ENCODE data around the gene MCF2L2. TPM values are rescaled to one million over a fixed set of nuclear protein-coding genes. Genes with fewer than 3 reads are reported as not detected.

Gene MCF2L2
- total and polyA plus RNA-seq, 2 experiments from 2014 or later, result 6.7 to 14.6 TPM

DNA sequence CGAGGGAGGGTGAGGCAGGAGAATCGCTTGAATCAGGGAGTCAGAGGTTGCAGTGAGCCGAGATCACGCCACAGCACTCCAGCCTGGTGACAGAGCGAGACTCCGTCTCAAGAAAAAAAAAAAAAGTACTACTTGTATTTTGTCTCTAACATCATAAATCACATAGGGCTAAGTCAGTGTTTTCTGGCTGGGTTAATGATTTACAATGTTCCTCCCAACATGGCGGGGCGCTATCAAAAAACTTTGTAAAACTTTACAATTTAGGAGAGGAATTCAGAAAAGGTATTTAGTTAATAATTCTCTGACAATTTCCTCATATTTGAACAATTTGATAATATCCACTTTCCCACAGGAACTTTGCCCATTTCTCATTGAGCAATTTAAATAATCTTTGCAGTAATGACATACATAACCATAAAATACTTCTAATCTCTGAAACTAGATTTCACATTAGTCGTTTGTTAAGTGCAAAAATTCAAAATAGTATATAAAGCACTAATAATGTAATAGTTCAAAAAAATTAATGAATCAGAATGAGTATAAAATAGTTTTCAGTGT lies 202.0 kb downstream of the MCF2L2 start:
- ATAC-seq, result no peak
- Mint-ChIP-seq H3K9me3 (no peaks in the 10 kb centered on the region), H3K36me3 (ENCODE audit: low read depth) (no peaks in the 10 kb centered on the region), H3K4me3 (no peak overlapping the region), H3K27ac (no peak overlapping the region), H3K4me1 (no peaks in the 10 kb centered on the region), H3K27me3 (ENCODE audit: insufficient read depth, low read depth, poor library complexity) (no peaks in the 10 kb centered on the region)
- Histone ChIP-seq H3K36me3 (ENCODE audit: insufficient read depth) (no peaks in the 10 kb centered on the region), H3K4me2 (no peak overlapping the region), H3K4me3 (no peak overlapping the region), H3K27me3 (ENCODE audit: insufficient read depth) (no peaks in the 10 kb centered on the region), H4K20me1 (replicated peaks; ENCODE audit: insufficient read depth) (no peaks in the 10 kb centered on the region), H3K9me2 (ENCODE audit: insufficient read depth) (no peaks in the 10 kb centered on the region), H3K79me2 (replicated peaks; ENCODE audit: insufficient read depth) (no peaks in the 10 kb centered on the region), H3K27ac (ENCODE audit: low read depth) (no peak overlapping the region), H2AFZ (no peak overlapping the region), H3F3A (replicated peaks; ENCODE audit: low read depth) (no peaks in the 10 kb centered on the region), H3K4me1 (ENCODE audit: insufficient read depth) (no peaks in the 10 kb centered on the region)
- TF ChIP-seq NANOG (IDR thresholded peaks at IDR 0.05; ENCODE audit: borderline replicate concordance) (no peak), STAT1 (IDR thresholded peaks at IDR 0.05; ENCODE audit: unreplicated experiment) (no peak), ZNF331 (CRISPR knock-in tag; IDR thresholded peaks at IDR 0.05; ENCODE audit: low read depth) (no peak), ZNF114 (CRISPR knock-in tag; IDR thresholded peaks at IDR 0.05) (no peak), CREB1 (CRISPR knock-in tag; IDR thresholded peaks at IDR 0.05; ENCODE audit: low read depth) (no peak), POLR2AphosphoS5 (IDR thresholded peaks at IDR 0.05; ENCODE audit: low read depth) (no peak)
- TF ChIP-seq, protein P1, sequence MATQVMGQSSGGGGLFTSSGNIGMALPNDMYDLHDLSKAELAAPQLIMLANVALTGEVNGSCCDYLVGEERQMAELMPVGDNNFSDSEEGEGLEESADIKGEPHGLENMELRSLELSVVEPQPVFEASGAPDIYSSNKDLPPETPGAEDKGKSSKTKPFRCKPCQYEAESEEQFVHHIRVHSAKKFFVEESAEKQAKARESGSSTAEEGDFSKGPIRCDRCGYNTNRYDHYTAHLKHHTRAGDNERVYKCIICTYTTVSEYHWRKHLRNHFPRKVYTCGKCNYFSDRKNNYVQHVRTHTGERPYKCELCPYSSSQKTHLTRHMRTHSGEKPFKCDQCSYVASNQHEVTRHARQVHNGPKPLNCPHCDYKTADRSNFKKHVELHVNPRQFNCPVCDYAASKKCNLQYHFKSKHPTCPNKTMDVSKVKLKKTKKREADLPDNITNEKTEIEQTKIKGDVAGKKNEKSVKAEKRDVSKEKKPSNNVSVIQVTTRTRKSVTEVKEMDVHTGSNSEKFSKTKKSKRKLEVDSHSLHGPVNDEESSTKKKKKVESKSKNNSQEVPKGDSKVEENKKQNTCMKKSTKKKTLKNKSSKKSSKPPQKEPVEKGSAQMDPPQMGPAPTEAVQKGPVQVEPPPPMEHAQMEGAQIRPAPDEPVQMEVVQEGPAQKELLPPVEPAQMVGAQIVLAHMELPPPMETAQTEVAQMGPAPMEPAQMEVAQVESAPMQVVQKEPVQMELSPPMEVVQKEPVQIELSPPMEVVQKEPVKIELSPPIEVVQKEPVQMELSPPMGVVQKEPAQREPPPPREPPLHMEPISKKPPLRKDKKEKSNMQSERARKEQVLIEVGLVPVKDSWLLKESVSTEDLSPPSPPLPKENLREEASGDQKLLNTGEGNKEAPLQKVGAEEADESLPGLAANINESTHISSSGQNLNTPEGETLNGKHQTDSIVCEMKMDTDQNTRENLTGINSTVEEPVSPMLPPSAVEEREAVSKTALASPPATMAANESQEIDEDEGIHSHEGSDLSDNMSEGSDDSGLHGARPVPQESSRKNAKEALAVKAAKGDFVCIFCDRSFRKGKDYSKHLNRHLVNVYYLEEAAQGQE (IDR thresholded peaks at IDR 0.05; ENCODE audit: unreplicated experiment), result no peak
- TF ChIP-seq, protein P2, sequence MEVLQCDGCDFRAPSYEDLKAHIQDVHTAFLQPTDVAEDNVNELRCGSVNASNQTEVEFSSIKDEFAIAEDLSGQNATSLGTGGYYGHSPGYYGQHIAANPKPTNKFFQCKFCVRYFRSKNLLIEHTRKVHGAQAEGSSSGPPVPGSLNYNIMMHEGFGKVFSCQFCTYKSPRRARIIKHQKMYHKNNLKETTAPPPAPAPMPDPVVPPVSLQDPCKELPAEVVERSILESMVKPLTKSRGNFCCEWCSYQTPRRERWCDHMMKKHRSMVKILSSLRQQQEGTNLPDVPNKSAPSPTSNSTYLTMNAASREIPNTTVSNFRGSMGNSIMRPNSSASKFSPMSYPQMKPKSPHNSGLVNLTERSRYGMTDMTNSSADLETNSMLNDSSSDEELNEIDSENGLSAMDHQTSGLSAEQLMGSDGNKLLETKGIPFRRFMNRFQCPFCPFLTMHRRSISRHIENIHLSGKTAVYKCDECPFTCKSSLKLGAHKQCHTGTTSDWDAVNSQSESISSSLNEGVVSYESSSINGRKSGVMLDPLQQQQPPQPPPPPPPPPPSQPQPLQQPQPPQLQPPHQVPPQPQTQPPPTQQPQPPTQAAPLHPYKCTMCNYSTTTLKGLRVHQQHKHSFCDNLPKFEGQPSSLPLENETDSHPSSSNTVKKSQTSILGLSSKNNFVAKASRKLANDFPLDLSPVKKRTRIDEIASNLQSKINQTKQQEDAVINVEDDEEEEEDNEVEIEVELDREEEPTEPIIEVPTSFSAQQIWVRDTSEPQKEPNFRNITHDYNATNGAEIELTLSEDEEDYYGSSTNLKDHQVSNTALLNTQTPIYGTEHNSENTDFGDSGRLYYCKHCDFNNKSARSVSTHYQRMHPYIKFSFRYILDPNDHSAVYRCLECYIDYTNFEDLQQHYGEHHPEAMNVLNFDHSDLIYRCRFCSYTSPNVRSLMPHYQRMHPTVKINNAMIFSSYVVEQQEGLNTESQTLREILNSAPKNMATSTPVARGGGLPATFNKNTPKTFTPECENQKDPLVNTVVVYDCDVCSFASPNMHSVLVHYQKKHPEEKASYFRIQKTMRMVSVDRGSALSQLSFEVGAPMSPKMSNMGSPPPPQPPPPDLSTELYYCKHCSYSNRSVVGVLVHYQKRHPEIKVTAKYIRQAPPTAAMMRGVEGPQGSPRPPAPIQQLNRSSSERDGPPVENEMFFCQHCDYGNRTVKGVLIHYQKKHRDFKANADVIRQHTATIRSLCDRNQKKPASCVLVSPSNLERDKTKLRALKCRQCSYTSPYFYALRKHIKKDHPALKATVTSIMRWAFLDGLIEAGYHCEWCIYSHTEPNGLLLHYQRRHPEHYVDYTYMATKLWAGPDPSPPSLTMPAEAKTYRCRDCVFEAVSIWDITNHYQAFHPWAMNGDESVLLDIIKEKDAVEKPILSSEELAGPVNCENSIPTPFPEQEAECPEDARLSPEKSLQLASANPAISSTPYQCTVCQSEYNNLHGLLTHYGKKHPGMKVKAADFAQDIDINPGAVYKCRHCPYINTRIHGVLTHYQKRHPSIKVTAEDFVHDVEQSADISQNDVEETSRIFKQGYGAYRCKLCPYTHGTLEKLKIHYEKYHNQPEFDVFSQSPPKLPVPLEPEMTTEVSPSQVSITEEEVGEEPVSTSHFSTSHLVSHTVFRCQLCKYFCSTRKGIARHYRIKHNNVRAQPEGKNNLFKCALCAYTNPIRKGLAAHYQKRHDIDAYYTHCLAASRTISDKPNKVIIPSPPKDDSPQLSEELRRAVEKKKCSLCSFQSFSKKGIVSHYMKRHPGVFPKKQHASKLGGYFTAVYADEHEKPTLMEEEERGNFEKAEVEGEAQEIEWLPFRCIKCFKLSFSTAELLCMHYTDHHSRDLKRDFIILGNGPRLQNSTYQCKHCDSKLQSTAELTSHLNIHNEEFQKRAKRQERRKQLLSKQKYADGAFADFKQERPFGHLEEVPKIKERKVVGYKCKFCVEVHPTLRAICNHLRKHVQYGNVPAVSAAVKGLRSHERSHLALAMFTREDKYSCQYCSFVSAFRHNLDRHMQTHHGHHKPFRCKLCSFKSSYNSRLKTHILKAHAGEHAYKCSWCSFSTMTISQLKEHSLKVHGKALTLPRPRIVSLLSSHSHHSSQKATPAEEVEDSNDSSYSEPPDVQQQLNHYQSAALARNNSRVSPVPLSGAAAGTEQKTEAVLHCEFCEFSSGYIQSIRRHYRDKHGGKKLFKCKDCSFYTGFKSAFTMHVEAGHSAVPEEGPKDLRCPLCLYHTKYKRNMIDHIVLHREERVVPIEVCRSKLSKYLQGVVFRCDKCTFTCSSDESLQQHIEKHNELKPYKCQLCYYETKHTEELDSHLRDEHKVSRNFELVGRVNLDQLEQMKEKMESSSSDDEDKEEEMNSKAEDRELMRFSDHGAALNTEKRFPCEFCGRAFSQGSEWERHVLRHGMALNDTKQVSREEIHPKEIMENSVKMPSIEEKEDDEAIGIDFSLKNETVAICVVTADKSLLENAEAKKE (CRISPR knock-in tag; IDR thresholded peaks at IDR 0.05), result no peak
- TF ChIP-seq, protein P3, sequence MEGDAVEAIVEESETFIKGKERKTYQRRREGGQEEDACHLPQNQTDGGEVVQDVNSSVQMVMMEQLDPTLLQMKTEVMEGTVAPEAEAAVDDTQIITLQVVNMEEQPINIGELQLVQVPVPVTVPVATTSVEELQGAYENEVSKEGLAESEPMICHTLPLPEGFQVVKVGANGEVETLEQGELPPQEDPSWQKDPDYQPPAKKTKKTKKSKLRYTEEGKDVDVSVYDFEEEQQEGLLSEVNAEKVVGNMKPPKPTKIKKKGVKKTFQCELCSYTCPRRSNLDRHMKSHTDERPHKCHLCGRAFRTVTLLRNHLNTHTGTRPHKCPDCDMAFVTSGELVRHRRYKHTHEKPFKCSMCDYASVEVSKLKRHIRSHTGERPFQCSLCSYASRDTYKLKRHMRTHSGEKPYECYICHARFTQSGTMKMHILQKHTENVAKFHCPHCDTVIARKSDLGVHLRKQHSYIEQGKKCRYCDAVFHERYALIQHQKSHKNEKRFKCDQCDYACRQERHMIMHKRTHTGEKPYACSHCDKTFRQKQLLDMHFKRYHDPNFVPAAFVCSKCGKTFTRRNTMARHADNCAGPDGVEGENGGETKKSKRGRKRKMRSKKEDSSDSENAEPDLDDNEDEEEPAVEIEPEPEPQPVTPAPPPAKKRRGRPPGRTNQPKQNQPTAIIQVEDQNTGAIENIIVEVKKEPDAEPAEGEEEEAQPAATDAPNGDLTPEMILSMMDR (conservative IDR thresholded peaks at IDR 0.05; ENCODE audit: low read depth in 2 of 2), result no peak
- TF ChIP-seq, protein P4, sequence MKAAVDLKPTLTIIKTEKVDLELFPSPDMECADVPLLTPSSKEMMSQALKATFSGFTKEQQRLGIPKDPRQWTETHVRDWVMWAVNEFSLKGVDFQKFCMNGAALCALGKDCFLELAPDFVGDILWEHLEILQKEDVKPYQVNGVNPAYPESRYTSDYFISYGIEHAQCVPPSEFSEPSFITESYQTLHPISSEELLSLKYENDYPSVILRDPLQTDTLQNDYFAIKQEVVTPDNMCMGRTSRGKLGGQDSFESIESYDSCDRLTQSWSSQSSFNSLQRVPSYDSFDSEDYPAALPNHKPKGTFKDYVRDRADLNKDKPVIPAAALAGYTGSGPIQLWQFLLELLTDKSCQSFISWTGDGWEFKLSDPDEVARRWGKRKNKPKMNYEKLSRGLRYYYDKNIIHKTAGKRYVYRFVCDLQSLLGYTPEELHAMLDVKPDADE (IDR thresholded peaks at IDR 0.05), result no peak
- DNase-seq (ENCODE audit: low spot score), result no peak

Measured in GM23338 (cell line).